WTC11 (cell line): ENCODE data around the gene ZDHHC7.

ENCODE experiments used
- ATF1 ChIP-seq: sonication (generic); formaldehyde crosslinking; IDR thresholded peaks from 2 replicates; pipeline ENCODE4 v1.8.1; 2023; ENCODE audit warnings: mild to moderate bottlenecking, moderate library complexity, missing genetic modification reagents
- ATF2 ChIP-seq: sonication (generic); formaldehyde crosslinking; IDR thresholded peaks from 2 replicates; pipeline ENCODE4 v1.8.1; 2022; ENCODE audit warnings: low read depth, missing genetic modification reagents, borderline replicate concordance
- CTCF ChIP-seq: fragments of 200-600 bp; IDR thresholded peaks from 2 replicates; pipeline ENCODE4 v1.8.0; 2022; ENCODE audit warnings: antibody characterized with exemption
- JUN ChIP-seq: sonication (generic); formaldehyde crosslinking; IDR thresholded peaks from 2 replicates; pipeline ENCODE4 v1.8.0; 2023; ENCODE audit warnings: mild to moderate bottlenecking, missing genetic modification reagents
- KAT7 ChIP-seq: sonication (generic); formaldehyde crosslinking; IDR thresholded peaks from 2 replicates; pipeline ENCODE4 v1.8.1; 2023; ENCODE audit warnings: missing genetic modification reagents, mild to moderate bottlenecking, borderline replicate concordance
- SMAD4 ChIP-seq: sonication (generic); formaldehyde crosslinking; IDR thresholded peaks from 2 replicates; pipeline ENCODE4 v1.8.0; 2022; ENCODE audit warnings: mild to moderate bottlenecking, missing genetic modification reagents
- TEAD4 ChIP-seq: sonication (generic); formaldehyde crosslinking; IDR thresholded peaks from 2 replicates; pipeline ENCODE4 v1.8.0; 2022; ENCODE audit warnings: mild to moderate bottlenecking, missing genetic modification reagents
- TP53 ChIP-seq: sonication (generic); formaldehyde crosslinking; IDR thresholded peaks from 2 replicates; pipeline ENCODE4 v1.8.1; 2023; ENCODE audit warnings: mild to moderate bottlenecking, missing genetic modification reagents
- ZBTB43 ChIP-seq: sonication (generic); formaldehyde crosslinking; IDR thresholded peaks from 2 replicates; pipeline ENCODE4 v1.8.1; 2023; ENCODE audit warnings: mild to moderate bottlenecking, missing genetic modification reagents
- ZNF281 ChIP-seq: sonication (generic); formaldehyde crosslinking; IDR thresholded peaks from 2 replicates; pipeline ENCODE4 v1.8.0; 2023; ENCODE audit warnings: mild to moderate bottlenecking, missing genetic modification reagents

- no peak for TF ChIP-seq CTCF
- no peak for TF ChIP-seq SMAD4 (CRISPR knock-in tag)
- TF ChIP-seq ATF2 (CRISPR knock-in tag) = no peak
- TF ChIP-seq ZNF281 (CRISPR knock-in tag) = no peak
- no peak for TF ChIP-seq TEAD4 (CRISPR knock-in tag)
- TF ChIP-seq KAT7 (CRISPR knock-in tag) = no peak
- TF ChIP-seq ATF1 = no peak
- no peak for TF ChIP-seq ZBTB43 (CRISPR knock-in tag)
- TF ChIP-seq JUN = no peak
- TF ChIP-seq TP53 (CRISPR knock-in tag) = no peak
Measured at GRCh38 chr16:85019659-85020245, 8.4 kb upstream of the ZDHHC7 start.
